ENCODE data around the gene CNNM2.
A peak's percentile ranks its signal among the peaks of the same experiment; 100 is the strongest.

Gene CNNM2

DNA sequence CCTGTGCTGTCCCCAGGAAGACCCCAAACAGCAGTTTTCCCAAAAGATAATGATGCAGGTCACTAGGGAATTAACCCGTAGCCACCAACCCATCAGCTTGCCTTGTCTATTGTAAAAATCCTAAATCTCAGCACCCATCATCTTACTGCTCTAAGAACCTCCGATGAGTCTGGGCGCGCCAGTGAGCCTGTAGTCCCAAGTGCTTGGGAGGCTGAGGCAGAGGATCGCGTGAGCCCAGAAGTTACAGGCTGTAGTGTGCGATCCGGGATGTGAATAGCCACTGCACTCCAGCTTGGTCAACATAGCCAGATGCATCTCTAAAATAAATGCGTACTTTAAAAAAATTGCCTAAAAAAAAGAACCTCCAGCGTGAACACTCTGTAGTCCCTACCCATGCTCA is 47.9 kb upstream of the CNNM2 start (continued):
- TF ChIP-seq ZNF791 (tag by site-specific recombination; IDR thresholded peaks at IDR 0.05) (no peak), ZNF544 (tag by site-specific recombination; IDR thresholded peaks at IDR 0.05) (no peak), ZNF175 (tag by site-specific recombination; IDR thresholded peaks at IDR 0.05) (no peak), FEZF1 (tag by site-specific recombination; IDR thresholded peaks at IDR 0.05) (no peak)
- TF ChIP-seq, protein P1, sequence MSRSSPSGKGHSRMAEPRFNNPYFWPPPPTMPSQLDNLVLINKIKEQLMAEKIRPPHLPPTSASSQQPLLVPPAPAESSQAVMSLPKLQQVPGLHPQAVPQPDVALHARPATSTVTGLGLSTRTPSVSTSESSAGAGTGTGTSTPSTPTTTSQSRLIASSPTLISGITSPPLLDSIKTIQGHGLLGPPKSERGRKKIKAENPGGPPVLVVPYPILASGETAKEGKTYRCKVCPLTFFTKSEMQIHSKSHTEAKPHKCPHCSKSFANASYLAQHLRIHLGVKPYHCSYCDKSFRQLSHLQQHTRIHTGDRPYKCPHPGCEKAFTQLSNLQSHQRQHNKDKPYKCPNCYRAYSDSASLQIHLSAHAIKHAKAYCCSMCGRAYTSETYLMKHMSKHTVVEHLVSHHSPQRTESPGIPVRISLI (tag by site-specific recombination; IDR thresholded peaks at IDR 0.05) = no peak
- TF ChIP-seq, protein P2, sequence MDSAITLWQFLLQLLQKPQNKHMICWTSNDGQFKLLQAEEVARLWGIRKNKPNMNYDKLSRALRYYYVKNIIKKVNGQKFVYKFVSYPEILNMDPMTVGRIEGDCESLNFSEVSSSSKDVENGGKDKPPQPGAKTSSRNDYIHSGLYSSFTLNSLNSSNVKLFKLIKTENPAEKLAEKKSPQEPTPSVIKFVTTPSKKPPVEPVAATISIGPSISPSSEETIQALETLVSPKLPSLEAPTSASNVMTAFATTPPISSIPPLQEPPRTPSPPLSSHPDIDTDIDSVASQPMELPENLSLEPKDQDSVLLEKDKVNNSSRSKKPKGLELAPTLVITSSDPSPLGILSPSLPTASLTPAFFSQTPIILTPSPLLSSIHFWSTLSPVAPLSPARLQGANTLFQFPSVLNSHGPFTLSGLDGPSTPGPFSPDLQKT (IDR thresholded peaks at IDR 0.05; ENCODE audit: borderline replicate concordance, low read depth, low read length) = no peak
- TF ChIP-seq, protein P3, sequence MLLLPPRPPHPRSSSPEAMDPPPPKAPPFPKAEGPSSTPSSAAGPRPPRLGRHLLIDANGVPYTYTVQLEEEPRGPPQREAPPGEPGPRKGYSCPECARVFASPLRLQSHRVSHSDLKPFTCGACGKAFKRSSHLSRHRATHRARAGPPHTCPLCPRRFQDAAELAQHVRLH (tag by site-specific recombination; IDR thresholded peaks at IDR 0.05) = no peak

GRCh38 chr10:102872163-102872562 is 45.9 kb upstream of the CNNM2 start:
- TF ChIP-seq ZNF366 (tag by site-specific recombination; conservative IDR thresholded peaks at IDR 0.05) = peak; percentile 57; the same call in 1 of the 2 replicates
- TF ChIP-seq ZNF513 (tag by site-specific recombination; IDR thresholded peaks at IDR 0.05) = no peak
- POLR2A ChIA-PET = interaction anchor here (0.7 kb wide), 1 partner anchor 34 kb away, joined by 3 read pairs; the partner anchor contains the start of gene CYP17A1
- peaks cover 3% of the 10 kb centered on the region for H3K4me1 ChIP-seq (ENCODE audit: control insufficient read depth, insufficient read depth, low read length)
- H3K27ac ChIP-seq (ENCODE audit: extremely low read depth, low read depth, low read length) = no peak overlapping the region
- H3K9me3 ChIP-seq (ENCODE audit: control insufficient read depth, insufficient read depth, low read depth, low read length) = no peaks in the 10 kb centered on the region
- no peak overlapping the region for H3K4me3 ChIP-seq (ENCODE audit: low read depth, low read length)
- CTCF ChIA-PET = no interaction called here
- H3K36me3 ChIP-seq (ENCODE audit: control insufficient read depth in 2 of 2, insufficient read depth in 1 of 2, low read length in 2 of 2) = peaks cover 0 to 26% of the 10 kb centered on the region in 2 experiments; a peak in 2 of 3 replicates

GRCh38 chr10:102876747-102877153 is 41.3 kb upstream of the CNNM2 start:
- ChIA-PET POLR2A (no interaction called here), CTCF (interaction anchor here (0.6 kb wide), 1 partner anchor 163 kb away, joined by 4 read pairs; the partner anchor contains the start of genes ARL3 and SFXN2)
- Histone ChIP-seq H3K4me1 (ENCODE audit: control insufficient read depth, insufficient read depth, low read length) (no peaks in the 10 kb centered on the region), H3K9me3 (ENCODE audit: control insufficient read depth, insufficient read depth, low read depth, low read length) (no peaks in the 10 kb centered on the region), H3K27ac (ENCODE audit: extremely low read depth, low read depth, low read length) (no peak overlapping the region), H3K36me3 (ENCODE audit: control insufficient read depth in 2 of 2, insufficient read depth in 1 of 2, low read length in 2 of 2) (peaks cover 9 to 45% of the 10 kb centered on the region in 2 experiments; a peak in 2 of 3 replicates), H3K4me3 (ENCODE audit: low read depth, low read length) (no peak overlapping the region)
- TF ChIP-seq ZBTB44 (tag by site-specific recombination; IDR thresholded peaks at IDR 0.05) (no peak), GFI1B (tag by site-specific recombination; IDR thresholded peaks at IDR 0.05) (0 out of 2 replicates have a peak, but pooled peaks have one; percentile 23)

DNA sequence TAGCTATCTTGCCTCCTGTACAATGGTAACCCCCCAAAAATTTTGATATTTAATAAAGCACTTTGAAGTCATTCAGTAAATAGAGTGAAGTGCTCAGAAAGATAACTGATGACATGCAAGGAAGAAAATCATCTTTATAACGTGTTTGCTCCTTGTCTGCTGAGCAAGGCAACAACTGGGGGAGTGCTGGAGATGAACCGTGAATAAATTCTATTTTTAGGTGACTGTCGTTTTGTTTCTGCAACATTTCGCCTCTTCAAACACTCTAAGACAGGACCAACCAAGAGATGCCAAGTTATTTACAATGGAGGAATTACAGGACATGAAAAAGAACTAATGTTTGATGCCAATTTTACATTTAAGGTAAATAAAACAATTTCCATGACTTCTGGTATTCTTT is 39.5 kb upstream of the CNNM2 start:
- no peaks in the 10 kb centered on the region for H3K4me1 ChIP-seq (ENCODE audit: control insufficient read depth, insufficient read depth, low read length)
- ChIA-PET CTCF (interaction anchor here (0.8 kb wide), 1 partner anchor 43 kb away, joined by 3 read pairs; no protein-coding TSS in a partner anchor), POLR2A (no interaction called here)
- H3K9me3 ChIP-seq (ENCODE audit: control insufficient read depth, insufficient read depth, low read depth, low read length) = no peaks in the 10 kb centered on the region
- no peak overlapping the region for H3K27ac ChIP-seq (ENCODE audit: extremely low read depth, low read depth, low read length)
- H3K36me3 ChIP-seq (ENCODE audit: control insufficient read depth in 2 of 2, insufficient read depth in 1 of 2, low read length in 2 of 2) = peaks cover 9 to 37% of the 10 kb centered on the region in 2 experiments; a peak in 2 of 3 replicates
- no peak overlapping the region for H3K4me3 ChIP-seq (ENCODE audit: low read depth, low read length)
- no peak for TF ChIP-seq ZNF701 (tag by site-specific recombination; IDR thresholded peaks at IDR 0.05)
- TF ChIP-seq ZNF280C (tag by site-specific recombination; IDR thresholded peaks at IDR 0.05) = no peak
- no peak for TF ChIP-seq PATZ1 (tag by site-specific recombination; IDR thresholded peaks at IDR 0.05)
- TF ChIP-seq TCF7L2 (IDR thresholded peaks at IDR 0.05; ENCODE audit: borderline replicate concordance, low read depth, low read length) = no peak

Measured in HEK293 (cell line).